IPS-18c (cell line): ENCODE data around the gene IL1R2.

Experiments
- H3K4me3 ChIP-seq: 2 replicates; pipeline ENCODE4 v1.7.0; 2013; ENCODE audit warnings: low read depth, mild to moderate bottlenecking, low read length, moderate library complexity; ENCODE audit not compliant: insufficient read depth
- H3K9me3 ChIP-seq: one replicate; pipeline ENCODE4 v1.6.1; 2013; ENCODE audit warnings: mild to moderate bottlenecking, low read length, moderate library complexity; ENCODE audit not compliant: control insufficient read depth, insufficient read depth

IL1R2 gene

GRCh38 chr2:102073168-102073724, 81.5 kb downstream of the IL1R2 start:
- Histone ChIP-seq H3K4me3 (no peak overlapping the region), H3K9me3 (peaks cover 2% of the 10 kb centered on the region)

GRCh38 chr2:102074152-102074783, 82.5 kb downstream of the IL1R2 start:
- H3K9me3 ChIP-seq: no peaks in the 10 kb centered on the region
- H3K4me3 ChIP-seq: no peak overlapping the region

GRCh38 chr2:102075479-102075878, 83.7 kb downstream of the IL1R2 start:
- no peak overlapping the region for H3K4me3 ChIP-seq
- no peaks in the 10 kb centered on the region for H3K9me3 ChIP-seq

GRCh38 chr2:102076512-102076911, 84.8 kb downstream of the IL1R2 start:
- Histone ChIP-seq H3K4me3 (no peak overlapping the region), H3K9me3 (no peaks in the 10 kb centered on the region)
